ENCODE measurements around the gene NID1. TPM values are rescaled to one million over a fixed set of nuclear protein-coding genes. Genes with fewer than 3 reads are reported as not detected.
A peak's percentile ranks its signal among the peaks of the same experiment; 100 is the strongest.
"Not testable (repeated sequence)": the region's sequence is repeated elsewhere in the genome, so short reads cannot be mapped to it uniquely, and the experiment has no call there.

NID1 gene
- total RNA-seq, 2 experiments from 2014 or later = not detected

DNA sequence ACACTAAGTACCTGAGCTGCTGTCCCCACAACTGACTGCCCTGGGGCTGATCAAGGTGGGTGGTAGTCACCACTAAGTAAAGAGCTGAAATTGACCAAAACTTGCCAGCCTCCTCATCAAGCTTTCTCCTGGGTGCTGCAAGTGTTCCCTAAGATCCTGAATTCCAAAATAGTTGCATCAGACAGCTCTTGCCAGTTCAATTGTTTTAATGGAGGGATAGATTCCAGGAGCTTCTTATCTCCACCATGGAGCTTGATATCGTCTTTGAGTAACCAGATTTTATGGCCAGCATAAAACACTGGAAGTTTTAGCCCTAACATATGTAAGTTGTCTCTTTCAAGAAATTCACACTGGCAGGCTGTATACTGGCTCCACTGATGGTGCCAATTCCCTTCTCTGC lies 90.3 kb downstream of the NID1 start:
- DNase-seq (ENCODE audit: low spot score) = no peak
- Histone ChIP-seq H3K4me1 (ENCODE audit: insufficient read depth, low read length, poor library complexity, severe bottlenecking) (peaks cover 7% of the 10 kb centered on the region), H3K36me3 (ENCODE audit: insufficient read depth, low read length) (no peaks in the 10 kb centered on the region), H3K9me3 (ENCODE audit: low read length) (no peaks in the 10 kb centered on the region), H3K4me3 (ENCODE audit: low read depth, low read length, poor library complexity, severe bottlenecking) (no peak overlapping the region), H3K27ac (ENCODE audit: low read depth, low read length, poor library complexity, severe bottlenecking) (no peak overlapping the region), H4K20me1 (ENCODE audit: insufficient read depth, low read length) (no peaks in the 10 kb centered on the region), H3K9me2 (ENCODE audit: insufficient read depth, low read length) (no peaks in the 10 kb centered on the region), H3K4me2 (ENCODE audit: low read length) (no peak overlapping the region), H3K79me2 (ENCODE audit: insufficient read depth, low read depth, low read length) (no peaks in the 10 kb centered on the region), H2AFZ (ENCODE audit: low read length) (no peak overlapping the region)
- intact Hi-C loops (cut with micrococcal nuclease; ENCODE audit: unreplicated experiment) = loop anchor here (5.0 kb wide), 1 partner anchor 182 kb away; no protein-coding TSS in a partner anchor
- no TSS peak for BruUV-seq (replicated peaks)
- TF ChIP-seq, protein P1, sequence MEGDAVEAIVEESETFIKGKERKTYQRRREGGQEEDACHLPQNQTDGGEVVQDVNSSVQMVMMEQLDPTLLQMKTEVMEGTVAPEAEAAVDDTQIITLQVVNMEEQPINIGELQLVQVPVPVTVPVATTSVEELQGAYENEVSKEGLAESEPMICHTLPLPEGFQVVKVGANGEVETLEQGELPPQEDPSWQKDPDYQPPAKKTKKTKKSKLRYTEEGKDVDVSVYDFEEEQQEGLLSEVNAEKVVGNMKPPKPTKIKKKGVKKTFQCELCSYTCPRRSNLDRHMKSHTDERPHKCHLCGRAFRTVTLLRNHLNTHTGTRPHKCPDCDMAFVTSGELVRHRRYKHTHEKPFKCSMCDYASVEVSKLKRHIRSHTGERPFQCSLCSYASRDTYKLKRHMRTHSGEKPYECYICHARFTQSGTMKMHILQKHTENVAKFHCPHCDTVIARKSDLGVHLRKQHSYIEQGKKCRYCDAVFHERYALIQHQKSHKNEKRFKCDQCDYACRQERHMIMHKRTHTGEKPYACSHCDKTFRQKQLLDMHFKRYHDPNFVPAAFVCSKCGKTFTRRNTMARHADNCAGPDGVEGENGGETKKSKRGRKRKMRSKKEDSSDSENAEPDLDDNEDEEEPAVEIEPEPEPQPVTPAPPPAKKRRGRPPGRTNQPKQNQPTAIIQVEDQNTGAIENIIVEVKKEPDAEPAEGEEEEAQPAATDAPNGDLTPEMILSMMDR (conservative IDR thresholded peaks at IDR 0.05; ENCODE audit: low read length) = no peak
- no peak for TF ChIP-seq EZH2phosphoT487 (IDR thresholded peaks at IDR 0.05; ENCODE audit: borderline replicate concordance, low read depth, low read length)
- POLR2A ChIA-PET = interaction anchor here (0.5 to 1.2 kb wide), 6 partner anchors 32 to 770 kb away, joined by 3 to 4 read pairs (median 3); no protein-coding TSS in a partner anchor
- CTCF ChIA-PET (ENCODE audit: unreplicated experiment) = no interaction called here

DNA sequence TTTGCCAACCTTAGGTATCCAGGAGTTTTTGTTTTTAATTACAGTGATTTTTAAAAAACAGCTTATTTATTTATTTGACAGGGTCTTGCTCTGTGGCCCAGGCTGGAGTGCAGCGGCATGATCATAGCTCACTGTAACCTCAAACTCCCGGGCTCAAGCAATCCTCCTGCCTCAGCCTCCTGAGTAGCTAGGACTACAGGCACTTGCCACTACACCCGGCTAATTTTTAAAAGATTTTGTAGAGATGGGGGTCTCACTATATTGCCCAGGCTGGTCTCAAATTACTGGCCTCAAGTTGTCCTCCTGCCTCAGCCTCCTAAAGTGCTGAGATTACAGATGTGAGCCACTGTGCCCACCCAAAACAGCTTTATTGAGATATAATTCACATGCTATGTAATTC lies 92.2 kb downstream of the NID1 start:
- H3K27ac ChIP-seq (ENCODE audit: low read depth, low read length, poor library complexity, severe bottlenecking); DNase-seq (ENCODE audit: low spot score); H3K9me3 ChIP-seq (ENCODE audit: low read length); H3K4me1 ChIP-seq (ENCODE audit: insufficient read depth, low read length, poor library complexity, severe bottlenecking); H4K20me1 ChIP-seq (ENCODE audit: insufficient read depth, low read length); BruUV-seq (replicated peaks); H3K79me2 ChIP-seq (ENCODE audit: insufficient read depth, low read depth, low read length); H3K4me3 ChIP-seq (ENCODE audit: low read depth, low read length, poor library complexity, severe bottlenecking); H3K36me3 ChIP-seq (ENCODE audit: insufficient read depth, low read length); H3K9me2 ChIP-seq (ENCODE audit: insufficient read depth, low read length): not testable (repeated sequence)
- ChIA-PET POLR2A (interaction anchor here (0.6 to 1.8 kb wide), 13 partner anchors 11 to 891 kb away, joined by 3 to 8 read pairs (median 3); partner anchors contain the start of gene LYST), CTCF (ENCODE audit: unreplicated experiment) (interaction anchor here (0.8 to 1.8 kb wide), 6 partner anchors 16 to 468 kb away, joined by 3 to 10 read pairs (median 5); partner anchors contain the start of gene B3GALNT2)
- intact Hi-C loops (cut with micrococcal nuclease; ENCODE audit: unreplicated experiment) = loop anchor here (5.0 kb wide), 1 partner anchor 180 kb away; no protein-coding TSS in a partner anchor
- H2AFZ ChIP-seq (ENCODE audit: low read length) = peak overlapping the region; percentile 80; the same call in 1 of the 2 replicates
- peak overlapping the region; percentile 54 for H3K4me2 ChIP-seq (ENCODE audit: low read length)

DNA sequence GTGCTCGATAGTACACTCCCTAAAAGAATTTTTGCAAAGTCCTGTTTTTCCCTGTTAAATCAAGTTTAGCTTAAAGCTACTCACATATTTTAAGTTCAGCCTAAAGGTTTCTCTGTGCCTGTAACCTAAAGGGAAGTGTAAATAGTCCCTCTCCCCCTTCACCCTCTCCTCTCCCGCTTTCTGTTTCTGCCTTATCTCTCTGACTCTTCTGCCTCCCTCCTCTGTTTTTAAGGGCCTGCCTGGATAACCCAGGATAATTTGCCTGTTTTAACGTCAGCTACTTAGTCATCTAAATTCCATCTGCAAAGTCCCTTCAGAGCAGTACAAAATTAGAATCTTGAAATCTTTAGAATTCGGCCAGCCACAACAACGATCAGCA lies 92.6 kb downstream of the NID1 start:
- no peak for TF ChIP-seq EZH2phosphoT487 (IDR thresholded peaks at IDR 0.05; ENCODE audit: borderline replicate concordance, low read depth, low read length)
- TF ChIP-seq, protein P1 (conservative IDR thresholded peaks at IDR 0.05; ENCODE audit: low read length) = no peak
- Histone ChIP-seq H3K9me3 (ENCODE audit: low read length) (no peaks in the 10 kb centered on the region), H3K36me3 (ENCODE audit: insufficient read depth, low read length) (no peaks in the 10 kb centered on the region), H3K27ac (ENCODE audit: low read depth, low read length, poor library complexity, severe bottlenecking) (peak overlapping the region; percentile 6), H3K4me1 (ENCODE audit: insufficient read depth, low read length, poor library complexity, severe bottlenecking) (peaks cover 7% of the 10 kb centered on the region), H3K4me2 (ENCODE audit: low read length) (peak overlapping the region; percentile 54), H3K79me2 (ENCODE audit: insufficient read depth, low read depth, low read length) (no peaks in the 10 kb centered on the region), H4K20me1 (ENCODE audit: insufficient read depth, low read length) (no peaks in the 10 kb centered on the region), H3K4me3 (ENCODE audit: low read depth, low read length, poor library complexity, severe bottlenecking) (peak overlapping the region; percentile 10), H3K9me2 (ENCODE audit: insufficient read depth, low read length) (no peaks in the 10 kb centered on the region), H2AFZ (ENCODE audit: low read length) (peak overlapping the region; percentile 80)
- ChIA-PET POLR2A (interaction anchor here (0.6 to 1.8 kb wide), 18 partner anchors 10 to 892 kb away, joined by 3 to 8 read pairs (median 4); partner anchors contain the start of gene LYST), CTCF (ENCODE audit: unreplicated experiment) (interaction anchor here (0.6 to 1.8 kb wide), 10 partner anchors 15 to 483 kb away, joined by 3 to 10 read pairs (median 4); partner anchors contain the start of gene B3GALNT2)
- peak; percentile 21 for DNase-seq (ENCODE audit: low spot score)
- BruUV-seq (replicated peaks) = no TSS peak
- intact Hi-C loops (cut with micrococcal nuclease; ENCODE audit: unreplicated experiment) = loop anchor here (5.0 kb wide), 1 partner anchor 180 kb away; no protein-coding TSS in a partner anchor

Measured in OCI-LY7 (cell line).